SU-DHL-6 (cell line): ENCODE results near the gene JAML.

ENCODE experiments used
- CTCF ChIP-seq: fragments of 200-600 bp; sonication (generic); IDR thresholded peaks from one replicate; pipeline ENCODE4 v1.5.1; 2017; ENCODE audit warnings: antibody characterized with exemption, mild to moderate bottlenecking, low read length, moderate library complexity; ENCODE audit not compliant: insufficient read depth, poor library complexity, severe bottlenecking
- EZH2phosphoT487 ChIP-seq: fragments of 200-600 bp; sonication (generic), shearing (Covaris generic); conservative IDR thresholded peaks from 2 replicates; pipeline ENCODE4 v1.6.1; 2018; ENCODE audit warnings: mild to moderate bottlenecking, antibody characterized with exemption, low read length, moderate library complexity, mixed read lengths

GRCh38 chr11:118223992-118224391 is 819 bp downstream of the JAML start:
- TF ChIP-seq CTCF (no peak), EZH2phosphoT487 (no peak)
